WTC11 (cell line): ENCODE data around the gene SPTAN1. TPM values are rescaled to one million over a fixed set of nuclear protein-coding genes. Genes with fewer than 3 reads are reported as not detected.

Experiments used
- ATAC-seq: fragments of 200-7000 bp; cut with Tn5 transposase; 2 replicates; pipeline ENCODE4 v1.10.0; 2021; ENCODE audit warnings: mild to moderate bottlenecking, moderate library complexity
- CTCF ChIA-PET: fragments of 300-600 bp; sonication (Branson Sonifier 250); formaldehyde crosslinking; loops from one replicate; lab custom pipeline; 2021; ENCODE audit warnings: antibody characterized with exemption; lab: Charles Lee
- POLR2A ChIA-PET: fragments of 350-600 bp; sonication (Branson Sonifier 250); formaldehyde crosslinking; loops from one replicate; lab custom pipeline; 2021; ENCODE audit warnings: antibody characterized with exemption; lab: Charles Lee
- DNase-seq: peaks from one replicate; pipeline ENCODE4 v3.0.0; 2021; ENCODE audit warnings: low spot score
- H3K27ac Mint-ChIP-seq: 2 replicates; pipeline ENCODE4 v1.8.0; 2021; ENCODE audit warnings: mixed read lengths
- H3K27me3 Mint-ChIP-seq: 2 replicates; pipeline ENCODE4 v1.8.0; 2021; ENCODE audit warnings: low read depth, mild to moderate bottlenecking, moderate library complexity, mixed read lengths
- H3K36me3 Mint-ChIP-seq: 2 replicates; pipeline ENCODE4 v1.8.0; 2021; ENCODE audit warnings: mixed read lengths
- H3K4me1 Mint-ChIP-seq: 2 replicates; pipeline ENCODE4 v1.8.0; 2022; ENCODE audit warnings: mixed read lengths
- H3K4me3 Mint-ChIP-seq: 2 replicates; pipeline ENCODE4 v1.8.0; 2021; ENCODE audit warnings: mild to moderate bottlenecking, moderate library complexity, mixed read lengths
- H3K9me3 Mint-ChIP-seq: 2 replicates; pipeline ENCODE4 v1.8.0; 2021; ENCODE audit warnings: mixed read lengths
- CTCF ChIP-seq: fragments of 200-600 bp; IDR thresholded peaks from 2 replicates; pipeline ENCODE4 v1.8.0; 2022; ENCODE audit warnings: antibody characterized with exemption
- JAZF1 ChIP-seq: fragments of 250-450 bp; sonication (Bioruptor Pico); IDR thresholded peaks from 2 replicates; pipeline ENCODE4 v1.9.0; 2021; ENCODE audit warnings: moderate library complexity, mild to moderate bottlenecking, inconsistent platforms
- MXD4 ChIP-seq: fragments of 250-450 bp; sonication (Bioruptor Pico); IDR thresholded peaks from 2 replicates; pipeline ENCODE4 v1.8.0; 2021; ENCODE audit warnings: mild to moderate bottlenecking, moderate library complexity, borderline replicate concordance
- OVOL2 ChIP-seq: fragments of 250-450 bp; sonication (Bioruptor Pico); IDR thresholded peaks from 2 replicates; pipeline ENCODE4 v1.9.0; 2021; ENCODE audit warnings: mild to moderate bottlenecking, borderline replicate concordance
- SMAD3 ChIP-seq: sonication (generic); formaldehyde crosslinking; IDR thresholded peaks from 2 replicates; pipeline ENCODE4 v1.8.0; 2022; ENCODE audit warnings: missing genetic modification reagents, mild to moderate bottlenecking, borderline replicate concordance
- STAT6 ChIP-seq: sonication (generic); formaldehyde crosslinking; conservative IDR thresholded peaks from 2 replicates; pipeline ENCODE4 v1.8.1; 2023; ENCODE audit warnings: mild to moderate bottlenecking, low read depth, missing genetic modification reagents, moderate library complexity
- TEAD1 ChIP-seq: sonication (generic); formaldehyde crosslinking; IDR thresholded peaks from 2 replicates; pipeline ENCODE4 v1.8.0; 2022; ENCODE audit warnings: mild to moderate bottlenecking, missing genetic modification reagents
- ZBTB21 ChIP-seq: sonication (generic); formaldehyde crosslinking; IDR thresholded peaks from 2 replicates; pipeline ENCODE4 v1.8.1; 2023; ENCODE audit warnings: mild to moderate bottlenecking, missing genetic modification reagents, borderline replicate concordance
- ZBTB43 ChIP-seq: sonication (generic); formaldehyde crosslinking; IDR thresholded peaks from 2 replicates; pipeline ENCODE4 v1.8.1; 2023; ENCODE audit warnings: mild to moderate bottlenecking, missing genetic modification reagents
- ZNF532 ChIP-seq: fragments of 250-450 bp; sonication (Bioruptor Pico); IDR thresholded peaks from 2 replicates; pipeline ENCODE4 v1.9.0; 2021; ENCODE audit warnings: mild to moderate bottlenecking, borderline replicate concordance
- ZSCAN18 ChIP-seq: fragments of 250-450 bp; sonication (Bioruptor Pico); IDR thresholded peaks from 2 replicates; pipeline ENCODE4 v2.1.2; 2022; ENCODE audit warnings: mild to moderate bottlenecking, moderate library complexity
- total RNA-seq: library from RNA; stranded (reverse); gene quantifications from 3 replicates; pipeline ENCODE4 v1.2.3, GENCODE V29; 2021

The SPTAN1 gene
- total RNA-seq, 1 experiment from 2014 or later = 255 TPM

- TF ChIP-seq ZNF532 = no peak
- no peak for TF ChIP-seq ZBTB21 (CRISPR knock-in tag)
- TF ChIP-seq JAZF1 (CRISPR knock-in tag) = no peak
- no peak for TF ChIP-seq CTCF
- no peak for TF ChIP-seq ZSCAN18 (CRISPR knock-in tag)
- TF ChIP-seq SMAD3 (CRISPR knock-in tag) = no peak
- no peak for TF ChIP-seq STAT6 (CRISPR knock-in tag)
Measured at GRCh38 chr9:128565578-128565977, 13.2 kb downstream of the SPTAN1 start (continued).

- ChIA-PET CTCF (interaction anchor here (1.1 kb wide), 1 partner anchor 130 kb away, joined by 3 read pairs; no protein-coding TSS in a partner anchor), POLR2A (no interaction called here)
- no peaks in the 10 kb centered on the region for H3K9me3 Mint-ChIP-seq
- DNase-seq = no peak
- peak overlapping the region; percentile 44; the same call in 1 of the 2 replicates for H3K27ac Mint-ChIP-seq
- H3K4me1 Mint-ChIP-seq = peaks cover 2% of the 10 kb centered on the region; the same call in 1 of the 2 replicates
- no peaks in the 10 kb centered on the region for H3K27me3 Mint-ChIP-seq
- H3K36me3 Mint-ChIP-seq = peaks cover 46% of the 10 kb centered on the region
- ATAC-seq = no peak
- H3K4me3 Mint-ChIP-seq = no peak overlapping the region
- TF ChIP-seq ZBTB43 (CRISPR knock-in tag) (no peak), MXD4 (CRISPR knock-in tag) (no peak), OVOL2 (CRISPR knock-in tag) (no peak), ZNF532 (no peak), TEAD1 (no peak), STAT6 (CRISPR knock-in tag) (no peak), CTCF (no peak)
Measured at GRCh38 chr9:128568470-128569078, 16.2 kb downstream of the SPTAN1 start.
